GM12891 (cell line): ENCODE results near the gene FSTL4.
"Not testable (repeated sequence)": the region's sequence is repeated elsewhere in the genome, so short reads cannot be mapped to it uniquely, and the experiment has no call there.

ENCODE experiments used
- DNase-seq: peaks from one replicate; pipeline ENCODE4 v3.0.0; 2011; ENCODE audit warnings: low spot score; ENCODE audit not compliant: insufficient read length
- FAIRE-seq: peaks from 2 replicates; lab custom pipeline; 2011; peaks lifted over from hg19 to GRCh38; lab: Jason Lieb, UNC
- PAX5 ChIP-seq: IDR thresholded peaks from 2 replicates; pipeline ENCODE4 v1.6.1; 2011; ENCODE audit warnings: low read length, moderate library complexity, mild to moderate bottlenecking; ENCODE audit not compliant: insufficient read depth, severe bottlenecking
- POLR2A ChIP-seq: IDR thresholded peaks from 2 replicates; pipeline ENCODE4 v1.6.1; 2011; ENCODE audit warnings: low read depth, low read length, control low read depth
- POLR2AphosphoS5 ChIP-seq: IDR thresholded peaks from 2 replicates; pipeline ENCODE4 v1.6.1; 2011; ENCODE audit warnings: low read depth, low read length, control low read depth
- POU2F2 ChIP-seq: IDR thresholded peaks from 2 replicates; pipeline ENCODE4 v1.6.1; 2011; ENCODE audit warnings: low read depth, mild to moderate bottlenecking, control low read depth, low read length, moderate library complexity
- SPI1 ChIP-seq: IDR thresholded peaks from 2 replicates; pipeline ENCODE4 v1.6.1; 2011; ENCODE audit warnings: low read depth, low read length, control low read depth
- TAF1 ChIP-seq: IDR thresholded peaks from 2 replicates; pipeline ENCODE4 v1.6.1; 2011; ENCODE audit warnings: low read depth, low read length, control low read depth

Gene FSTL4

GRCh38 chr5:133397348-133397747 is 215.0 kb downstream of the FSTL4 start:
- TF ChIP-seq POU2F2 (no peak), POLR2A (no peak), SPI1 (no peak), POLR2AphosphoS5 (no peak)
- DNase-seq, result no peak
- FAIRE-seq, result peak; percentile 28

DNA sequence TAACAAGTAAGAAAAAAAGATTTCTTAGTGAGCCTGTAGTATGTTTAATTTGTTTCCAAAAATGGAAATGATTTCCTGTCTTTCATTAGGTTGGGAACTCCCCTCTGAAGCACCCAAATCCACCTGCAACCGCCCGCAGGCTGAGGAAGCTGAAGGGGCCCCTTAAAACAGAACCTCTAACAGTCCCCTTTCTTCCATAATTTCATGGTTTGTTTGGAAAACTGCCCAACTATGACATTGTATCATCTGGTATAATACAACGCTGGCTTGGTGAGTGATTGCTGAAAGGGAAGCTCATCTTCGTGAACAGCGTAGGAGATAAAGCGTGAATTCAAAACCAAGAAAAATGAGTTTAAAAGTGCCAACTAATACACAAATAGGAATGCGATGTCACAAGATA is 215.5 kb downstream of the FSTL4 start:
- DNase-seq, result no peak
- TF ChIP-seq TAF1 (no peak), POU2F2 (no peak), POLR2A (no peak), POLR2AphosphoS5 (no peak), SPI1 (no peak), PAX5 (no peak)
- peak; percentile 59 for FAIRE-seq

DNA sequence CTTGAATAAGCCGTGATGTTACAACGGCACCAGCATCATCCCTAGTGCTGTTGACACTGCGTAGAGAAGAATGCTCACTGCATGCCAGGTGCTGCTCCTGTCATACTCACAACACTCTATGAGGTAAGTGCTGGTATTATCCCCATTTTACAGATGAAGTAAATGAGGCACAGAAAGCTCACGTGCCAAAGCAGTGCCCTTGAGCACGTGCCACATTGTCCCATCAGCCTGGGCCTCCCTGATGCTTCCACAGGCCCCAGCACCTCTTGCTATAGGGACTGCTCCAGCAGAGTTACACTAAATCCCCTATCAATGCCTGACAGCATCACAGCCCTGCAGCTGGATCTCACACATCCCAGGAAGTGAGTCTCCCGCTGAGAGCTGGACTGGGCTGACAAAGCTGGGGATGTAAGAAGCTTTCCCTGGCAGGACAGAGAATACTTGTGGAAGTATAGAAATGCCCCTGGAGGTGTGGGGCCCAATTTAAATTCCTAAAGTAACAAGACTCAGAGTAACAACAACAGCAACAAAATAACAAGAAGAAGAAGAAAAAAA is 216.1 kb downstream of the FSTL4 start:
- no peak for TF ChIP-seq SPI1
- TF ChIP-seq TAF1, result no peak
- no peak for TF ChIP-seq POLR2AphosphoS5
- no peak for TF ChIP-seq PAX5
- TF ChIP-seq POLR2A, result no peak
- no peak for TF ChIP-seq POU2F2
- FAIRE-seq (peak; percentile 80), DNase-seq (no peak)

GRCh38 chr5:133395207-133395606 is 217.1 kb downstream of the FSTL4 start:
- DNase-seq, FAIRE-seq: not testable (repeated sequence)

- not testable (repeated sequence) for FAIRE-seq, DNase-seq
Observed at GRCh38 chr5:133394477-133394817, 217.9 kb downstream of the FSTL4 start.

- TF ChIP-seq POU2F2 (no peak), PAX5 (no peak), POLR2A (no peak), TAF1 (no peak), POLR2AphosphoS5 (no peak), SPI1 (no peak)
- no peak for DNase-seq
- no peak for FAIRE-seq
Observed at GRCh38 chr5:133393776-133394476, 218.4 kb downstream of the FSTL4 start.

GRCh38 chr5:133392448-133392847 is 219.9 kb downstream of the FSTL4 start:
- TF ChIP-seq TAF1 (no peak), SPI1 (no peak), POLR2A (no peak), POLR2AphosphoS5 (no peak), POU2F2 (no peak)
- no peak for DNase-seq
- FAIRE-seq, result no peak

DNA sequence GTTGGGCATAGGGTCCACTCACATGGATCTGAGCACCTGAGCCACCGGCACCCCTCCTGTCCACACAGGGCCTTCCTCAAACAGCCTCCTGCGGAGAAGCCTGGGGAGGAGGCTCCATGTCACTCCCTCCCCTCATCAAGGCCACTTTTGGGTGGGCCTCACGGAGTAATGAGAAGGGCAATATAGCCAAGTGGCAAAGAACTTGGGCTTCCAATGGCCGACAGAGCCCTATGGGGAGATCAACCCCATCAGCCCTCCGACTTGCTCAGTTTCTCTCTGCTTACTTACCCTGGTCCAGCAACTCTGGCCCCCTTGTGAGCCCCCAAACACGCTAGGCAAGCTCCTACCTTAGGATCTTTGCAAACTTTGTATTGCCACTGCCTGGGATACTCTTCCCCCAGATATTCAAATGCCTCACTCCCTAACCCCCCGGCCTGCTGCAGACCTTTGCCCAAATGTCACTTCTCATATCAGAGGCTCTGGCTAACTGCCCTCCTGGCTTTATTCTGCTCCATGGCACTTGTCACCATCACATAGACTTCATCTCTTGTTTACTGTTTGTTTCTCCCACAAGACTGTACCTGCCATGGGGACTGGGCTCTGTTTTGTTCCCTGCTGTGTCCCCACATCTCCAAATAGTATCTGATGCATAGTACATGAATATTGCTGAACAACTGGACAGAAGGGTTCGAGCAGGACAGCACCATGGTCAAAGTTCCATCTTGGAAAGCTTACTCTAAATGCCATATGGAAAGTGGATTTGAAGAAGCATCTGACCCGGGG is 220.8 kb downstream of the FSTL4 start:
- FAIRE-seq, result no peak
- DNase-seq, result no peak
- TF ChIP-seq SPI1, result no peak
- TF ChIP-seq POLR2A, result no peak

DNA sequence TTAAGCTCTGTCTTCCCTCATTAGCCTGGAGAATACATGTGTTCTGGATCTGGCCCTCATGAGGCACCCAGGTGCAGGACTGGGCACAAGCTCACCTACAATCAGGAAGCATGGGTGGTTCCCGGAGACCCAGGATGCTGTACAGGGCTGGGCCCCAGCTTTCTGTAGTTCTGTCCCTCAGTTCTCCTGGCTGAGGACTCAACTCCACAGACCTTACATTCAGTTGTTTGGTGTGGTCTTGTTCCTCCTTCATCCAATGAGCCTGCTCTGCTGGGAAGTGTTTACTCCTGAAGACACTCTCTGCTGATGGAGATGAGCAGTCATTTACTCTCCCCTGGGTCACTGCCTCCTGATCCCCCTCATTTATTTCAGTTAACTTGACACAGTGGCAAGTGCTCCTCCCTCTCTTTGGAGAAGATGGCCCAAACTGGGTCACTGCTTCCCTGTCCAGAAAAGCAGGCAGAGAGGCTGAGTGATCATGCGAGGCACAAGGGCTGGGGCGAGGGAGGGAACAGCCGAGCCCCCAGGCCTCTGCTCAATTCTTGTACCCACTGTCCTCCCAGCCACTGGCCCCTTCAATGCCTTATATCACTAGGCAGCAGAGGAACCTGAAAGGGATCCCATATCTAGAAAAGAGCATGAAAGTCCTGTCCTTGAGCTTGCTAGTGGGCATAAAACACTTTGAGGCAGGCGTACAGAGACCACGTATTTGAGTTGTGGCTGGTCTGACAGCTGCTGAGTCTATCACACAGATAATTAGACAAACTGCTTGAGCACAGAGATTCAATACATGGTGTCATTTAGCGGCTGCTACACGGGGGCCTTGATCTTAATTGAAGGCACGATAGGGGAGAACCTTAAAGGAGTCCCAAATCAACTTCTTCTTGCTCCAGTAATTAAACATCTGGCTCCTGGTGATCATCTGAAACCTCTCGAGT is 221.7 kb downstream of the FSTL4 start:
- DNase-seq (no peak), FAIRE-seq (no peak)
- TF ChIP-seq SPI1, result no peak
- no peak for TF ChIP-seq TAF1
- TF ChIP-seq POLR2AphosphoS5, result no peak
- TF ChIP-seq POLR2A, result no peak
- TF ChIP-seq PAX5, result no peak
- no peak for TF ChIP-seq POU2F2

DNA sequence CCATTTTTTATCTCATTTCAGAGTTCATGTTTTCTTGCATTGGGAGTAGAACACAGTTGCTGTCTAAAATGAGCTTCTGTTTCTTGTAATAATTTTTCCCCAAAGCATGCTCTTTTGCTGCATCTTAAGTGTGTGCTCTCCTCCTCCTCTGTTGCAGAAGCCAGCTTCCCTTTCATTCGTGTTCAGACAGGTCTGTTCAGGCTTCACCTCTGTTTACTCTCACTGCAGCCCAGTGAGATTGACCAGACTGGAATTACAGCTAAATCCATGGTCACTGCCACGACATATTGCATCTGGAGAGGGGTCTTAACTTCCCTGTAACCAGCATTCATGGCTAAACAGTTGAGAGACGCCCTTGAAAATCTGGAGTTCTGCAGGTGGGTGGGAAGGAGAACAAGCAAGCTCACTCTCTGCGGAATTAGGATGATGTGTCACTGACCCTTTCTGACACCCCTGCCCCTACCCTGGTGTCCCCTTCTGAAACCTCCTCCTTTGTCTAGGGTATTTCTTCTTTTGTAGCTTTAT is 223.2 kb downstream of the FSTL4 start:
- DNase-seq (no peak), FAIRE-seq (no peak)
- TF ChIP-seq POLR2AphosphoS5 (no peak), PAX5 (no peak), POLR2A (no peak), POU2F2 (no peak), TAF1 (no peak), SPI1 (no peak)
